DOHH2 (cell line): ENCODE results near the gene SH3BP5.

Experiments used
- H3F3A ChIP-seq: fragments of 200-600 bp; sonication (generic), shearing (Covaris generic); 2 replicates; pipeline ENCODE4 v1.6.0; 2016; ENCODE audit warnings: antibody characterized with exemption, mild to moderate bottlenecking; ENCODE audit not compliant: control insufficient read depth, insufficient read depth
- H3K27ac ChIP-seq: fragments of 200-600 bp; sonication (generic); 2 replicates; pipeline ENCODE4 v1.5.1; 2014; ENCODE audit warnings: low read depth, mild to moderate bottlenecking, low read length, moderate library complexity
- H3K27me3 ChIP-seq: fragments of 200-600 bp; sonication (generic); 2 replicates; pipeline ENCODE4 v1.6.1; 2014; ENCODE audit warnings: mild to moderate bottlenecking, low read length, mixed read lengths; ENCODE audit not compliant: control insufficient read depth
- H3K36me3 ChIP-seq: fragments of 200-600 bp; sonication (generic); 2 replicates; pipeline ENCODE4 v1.6.1; 2014; ENCODE audit warnings: mild to moderate bottlenecking, low read length, moderate library complexity, mixed read lengths; ENCODE audit not compliant: control insufficient read depth
- H3K4me1 ChIP-seq: fragments of 200-600 bp; sonication (generic); 2 replicates; pipeline ENCODE4 v1.6.1; 2014; ENCODE audit warnings: mild to moderate bottlenecking, low read length, mixed read lengths; ENCODE audit not compliant: control insufficient read depth
- H3K4me2 ChIP-seq: fragments of 200-600 bp; sonication (generic); 2 replicates; pipeline ENCODE4 v1.6.0; 2014; ENCODE audit warnings: mild to moderate bottlenecking, low read length, moderate library complexity
- H3K4me3 ChIP-seq: fragments of 200-600 bp; sonication (generic); 2 replicates; pipeline ENCODE4 v1.5.1; 2014; ENCODE audit warnings: mild to moderate bottlenecking, low read length, mixed read lengths
- H3K79me2 ChIP-seq: fragments of 200-600 bp; sonication (generic); 2 replicates; pipeline ENCODE4 v1.6.1; 2014; ENCODE audit warnings: mild to moderate bottlenecking, low read length, mixed read lengths; ENCODE audit not compliant: control insufficient read depth
- H3K9me2 ChIP-seq: fragments of 200-600 bp; sonication (generic); replicated peaks from 2 replicates; pipeline ENCODE4 v1.6.1; 2014; ENCODE audit warnings: mild to moderate bottlenecking, low read length, mixed read lengths; ENCODE audit not compliant: control insufficient read depth
- H3K9me3 ChIP-seq: fragments of 200-600 bp; sonication (generic); 2 replicates; pipeline ENCODE4 v1.6.1; 2014; ENCODE audit warnings: antibody characterized with exemption, low read length, mixed read lengths; ENCODE audit not compliant: control insufficient read depth, insufficient read depth
- H4K20me1 ChIP-seq: fragments of 200-600 bp; sonication (generic); 2 replicates; pipeline ENCODE4 v1.6.0; 2014; ENCODE audit warnings: low read depth, mild to moderate bottlenecking, antibody characterized with exemption, low read length, moderate library complexity; ENCODE audit not compliant: control insufficient read depth, insufficient read depth
- EZH2phosphoT487 ChIP-seq: fragments of 200-600 bp; sonication (generic); IDR thresholded peaks from 2 replicates; pipeline ENCODE4 v1.6.1; 2017; ENCODE audit warnings: borderline replicate concordance, mild to moderate bottlenecking, antibody characterized with exemption, low read length, moderate library complexity, mixed read lengths
- TF ChIP-seq, protein P1 (sequence below): fragments of 200-600 bp; sonication (generic); IDR thresholded peaks from one replicate; pipeline ENCODE4 v1.5.1; 2014; ENCODE audit warnings: antibody characterized with exemption, mild to moderate bottlenecking, low read depth, low read length; ENCODE audit not compliant: poor library complexity, severe bottlenecking

Gene SH3BP5

GRCh38 chr3:15281817-15282216 is 50.6 kb downstream of the SH3BP5 start:
- H3K9me3 ChIP-seq = no peaks in the 10 kb centered on the region
- H3K4me1 ChIP-seq = peaks cover 5% of the 10 kb centered on the region; the same call in 1 of the 2 replicates
- no peaks in the 10 kb centered on the region for H3F3A ChIP-seq
- H3K9me2 ChIP-seq = no peaks in the 10 kb centered on the region
- H3K79me2 ChIP-seq = peaks cover 54% of the 10 kb centered on the region
- no peak overlapping the region for H3K4me3 ChIP-seq
- no peak for TF ChIP-seq EZH2phosphoT487
- TF ChIP-seq, protein P1, sequence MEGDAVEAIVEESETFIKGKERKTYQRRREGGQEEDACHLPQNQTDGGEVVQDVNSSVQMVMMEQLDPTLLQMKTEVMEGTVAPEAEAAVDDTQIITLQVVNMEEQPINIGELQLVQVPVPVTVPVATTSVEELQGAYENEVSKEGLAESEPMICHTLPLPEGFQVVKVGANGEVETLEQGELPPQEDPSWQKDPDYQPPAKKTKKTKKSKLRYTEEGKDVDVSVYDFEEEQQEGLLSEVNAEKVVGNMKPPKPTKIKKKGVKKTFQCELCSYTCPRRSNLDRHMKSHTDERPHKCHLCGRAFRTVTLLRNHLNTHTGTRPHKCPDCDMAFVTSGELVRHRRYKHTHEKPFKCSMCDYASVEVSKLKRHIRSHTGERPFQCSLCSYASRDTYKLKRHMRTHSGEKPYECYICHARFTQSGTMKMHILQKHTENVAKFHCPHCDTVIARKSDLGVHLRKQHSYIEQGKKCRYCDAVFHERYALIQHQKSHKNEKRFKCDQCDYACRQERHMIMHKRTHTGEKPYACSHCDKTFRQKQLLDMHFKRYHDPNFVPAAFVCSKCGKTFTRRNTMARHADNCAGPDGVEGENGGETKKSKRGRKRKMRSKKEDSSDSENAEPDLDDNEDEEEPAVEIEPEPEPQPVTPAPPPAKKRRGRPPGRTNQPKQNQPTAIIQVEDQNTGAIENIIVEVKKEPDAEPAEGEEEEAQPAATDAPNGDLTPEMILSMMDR = no peak
- no peaks in the 10 kb centered on the region for H3K36me3 ChIP-seq
- H3K27ac ChIP-seq = no peak overlapping the region
- H4K20me1 ChIP-seq = no peaks in the 10 kb centered on the region
- H3K27me3 ChIP-seq = no peaks in the 10 kb centered on the region
- no peak overlapping the region for H3K4me2 ChIP-seq

DNA sequence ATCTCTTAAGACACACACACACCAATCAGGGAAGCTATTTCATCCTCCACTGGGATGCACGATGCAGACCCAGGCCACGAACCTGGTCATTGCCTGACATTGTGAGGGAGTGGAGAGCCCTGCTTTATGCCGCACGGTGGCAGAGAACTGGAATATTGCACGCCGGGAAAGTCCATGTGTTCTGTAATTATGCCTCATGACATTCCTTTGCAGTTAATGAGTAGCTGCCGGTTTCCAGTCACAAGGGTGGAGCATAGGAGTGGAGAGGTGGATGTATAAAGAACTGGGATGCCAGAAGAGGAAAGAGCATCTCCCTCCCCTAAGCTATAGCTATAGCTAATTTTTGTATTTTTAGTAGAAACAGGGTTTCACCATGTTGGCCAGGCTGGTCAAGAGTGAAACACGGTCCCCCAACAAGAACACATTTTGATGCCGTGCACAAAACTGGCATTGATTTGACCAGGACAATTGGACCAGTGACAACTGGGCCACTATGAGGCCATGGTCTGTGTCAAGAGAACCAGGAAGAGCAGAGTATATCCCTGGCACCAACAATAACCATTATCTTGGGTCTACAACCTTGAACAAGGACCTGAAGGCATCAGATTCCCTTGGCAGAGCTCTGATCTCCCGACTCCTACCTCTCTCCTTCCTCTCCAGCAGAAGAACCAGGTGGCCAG is 51.4 kb downstream of the SH3BP5 start:
- H3F3A ChIP-seq = no peaks in the 10 kb centered on the region
- TF ChIP-seq, protein P1 = no peak
- TF ChIP-seq EZH2phosphoT487 = no peak
- H3K27ac ChIP-seq = no peak overlapping the region
- peaks cover 58% of the 10 kb centered on the region for H3K79me2 ChIP-seq
- H4K20me1 ChIP-seq = no peaks in the 10 kb centered on the region
- no peak overlapping the region for H3K4me2 ChIP-seq
- H3K9me3 ChIP-seq = no peaks in the 10 kb centered on the region
- peaks cover 10% of the 10 kb centered on the region for H3K4me1 ChIP-seq
- H3K4me3 ChIP-seq = no peak overlapping the region
- no peaks in the 10 kb centered on the region for H3K36me3 ChIP-seq
- no peaks in the 10 kb centered on the region for H3K9me2 ChIP-seq
- H3K27me3 ChIP-seq = no peaks in the 10 kb centered on the region

DNA sequence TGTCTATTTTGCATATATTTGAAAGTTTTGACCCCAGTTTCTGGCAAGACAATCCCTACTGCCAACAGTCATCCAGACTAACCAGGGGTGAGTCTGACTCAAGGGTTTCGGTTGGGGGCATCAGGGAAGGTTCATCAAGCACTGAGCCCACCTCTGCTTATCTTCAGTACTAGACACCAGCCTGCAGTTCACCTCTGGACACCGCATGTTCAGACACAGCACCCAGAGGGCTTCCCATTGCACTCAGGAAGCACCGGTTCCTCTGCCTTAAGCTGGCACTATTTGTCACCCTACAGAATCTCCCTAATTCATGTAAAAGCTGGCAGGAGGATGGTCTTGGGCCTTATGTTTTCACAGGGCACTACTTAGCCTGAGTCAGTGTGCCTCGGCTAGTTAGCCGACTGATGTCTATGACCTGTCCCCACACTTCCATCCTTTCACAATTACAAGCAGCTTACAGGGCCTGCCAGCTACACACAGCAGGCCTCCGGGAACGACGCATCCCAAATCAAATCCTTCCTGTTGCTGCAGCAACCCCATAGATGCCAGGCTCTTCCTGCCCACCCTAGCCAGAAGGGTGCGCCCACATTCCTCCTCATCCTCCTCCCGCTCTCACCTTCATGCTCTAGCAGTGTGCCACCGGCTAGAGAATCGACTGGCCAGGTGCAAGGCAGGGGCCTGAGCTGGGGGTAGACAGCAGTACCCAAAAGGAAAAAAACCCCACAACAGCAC is 52.5 kb downstream of the SH3BP5 start:
- Histone ChIP-seq H3K9me2 (no peaks in the 10 kb centered on the region), H3K36me3 (no peaks in the 10 kb centered on the region), H3K27ac (no peak overlapping the region), H3K9me3 (no peaks in the 10 kb centered on the region), H4K20me1 (no peaks in the 10 kb centered on the region), H3K27me3 (no peaks in the 10 kb centered on the region), H3K79me2 (peaks cover 48% of the 10 kb centered on the region), H3K4me1 (peaks cover 10% of the 10 kb centered on the region), H3K4me3 (no peak overlapping the region), H3K4me2 (no peak overlapping the region), H3F3A (no peaks in the 10 kb centered on the region)
- TF ChIP-seq EZH2phosphoT487 = no peak
- TF ChIP-seq, protein P1 = no peak
